HG02943 (cell line): Measurements from ENCODE around the gene CSKMT.

Experiments
- ATAC-seq: cut with Tn5 transposase; IDR thresholded peaks from one replicate; pipeline ENCODE4 v1.9.1; 2021; ENCODE audit warnings: mild to moderate bottlenecking, low read depth, moderate library complexity; ENCODE audit not compliant: unreplicated experiment

Gene CSKMT

DNA sequence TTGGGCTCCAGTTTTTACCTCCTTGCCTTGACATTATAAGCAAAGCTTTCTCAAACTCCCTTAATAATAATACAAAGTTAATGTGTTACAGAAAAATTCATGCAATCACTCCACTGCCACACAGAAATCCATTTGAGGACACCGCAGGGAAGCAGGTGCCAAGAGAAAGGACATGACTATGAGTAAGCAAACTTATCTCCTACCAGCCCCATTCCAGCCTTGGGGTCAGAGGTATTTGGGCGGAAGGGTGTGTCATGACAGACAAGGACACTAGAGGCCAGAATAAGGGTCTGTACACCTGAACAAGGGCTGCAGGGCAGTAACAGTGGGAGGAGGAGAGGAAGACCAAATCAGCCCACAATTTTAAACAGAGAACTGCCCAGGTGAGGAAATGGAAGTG, 48.2 kb downstream of the CSKMT start:
- ATAC-seq, result no peak

DNA sequence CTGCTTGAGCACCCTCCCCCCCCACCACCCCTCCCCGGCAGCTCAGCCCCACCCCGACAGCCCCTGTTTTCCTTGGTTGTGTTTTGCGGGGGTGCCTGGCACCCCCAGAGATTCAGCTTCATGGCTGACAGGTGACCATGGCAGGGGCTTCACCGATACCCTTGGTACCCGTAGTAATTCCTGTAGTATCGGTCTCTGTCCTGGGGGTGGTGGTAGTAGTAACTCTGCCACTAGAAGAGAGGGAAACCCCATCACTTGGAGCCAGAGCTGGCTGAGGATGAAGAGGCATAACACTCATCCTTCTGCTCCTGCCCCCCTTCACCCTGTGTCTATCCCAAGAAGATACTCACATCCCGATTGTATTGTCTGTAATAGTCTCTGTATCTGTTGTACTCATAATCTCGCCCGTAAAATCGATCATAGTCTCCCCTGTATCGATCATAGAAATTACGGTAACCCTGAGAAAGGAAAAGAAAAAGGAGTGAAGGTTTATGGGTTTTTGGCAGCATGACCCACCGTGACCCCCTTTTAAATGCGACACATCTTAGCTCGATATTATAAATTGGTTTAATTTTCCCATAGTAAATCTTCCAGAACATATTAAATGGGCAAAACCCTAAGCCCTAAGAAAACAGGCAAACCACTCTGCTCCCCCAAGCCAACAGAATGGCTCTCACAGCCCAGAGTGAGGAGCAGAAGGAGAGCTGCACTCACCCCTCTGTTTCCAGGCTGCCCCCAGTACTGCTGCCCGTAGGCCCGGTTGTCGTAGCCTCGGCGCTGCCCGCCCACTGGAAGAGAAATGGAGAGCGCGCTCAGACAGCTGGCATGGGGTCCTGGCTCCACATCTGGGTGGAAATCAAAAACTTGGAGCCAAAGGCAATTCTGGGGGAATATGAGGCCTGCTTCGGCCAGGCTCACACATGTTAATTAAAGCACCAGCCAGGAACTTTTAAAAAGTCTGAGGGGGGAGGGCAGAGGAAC, 50.3 kb downstream of the CSKMT start:
- ATAC-seq, result no peak

DNA sequence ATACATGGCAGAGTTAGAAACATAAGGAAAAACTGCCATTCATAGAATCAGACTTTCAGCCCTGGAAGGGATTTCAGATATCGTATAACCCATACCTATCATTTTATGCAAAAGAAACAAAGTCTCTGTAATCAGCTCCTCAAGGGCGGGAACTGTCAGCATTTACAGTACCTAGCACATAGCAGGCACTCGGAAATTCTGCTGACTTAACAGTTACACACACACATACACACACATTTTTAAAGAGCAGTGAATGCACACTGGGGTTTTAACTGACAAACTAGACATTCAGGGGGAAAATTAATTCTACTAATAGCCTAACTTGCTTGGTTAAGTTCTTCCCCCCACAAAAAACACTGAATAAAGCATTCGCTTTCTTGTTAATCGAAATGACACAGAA, 51.1 kb downstream of the CSKMT start:
- no peak for ATAC-seq

DNA sequence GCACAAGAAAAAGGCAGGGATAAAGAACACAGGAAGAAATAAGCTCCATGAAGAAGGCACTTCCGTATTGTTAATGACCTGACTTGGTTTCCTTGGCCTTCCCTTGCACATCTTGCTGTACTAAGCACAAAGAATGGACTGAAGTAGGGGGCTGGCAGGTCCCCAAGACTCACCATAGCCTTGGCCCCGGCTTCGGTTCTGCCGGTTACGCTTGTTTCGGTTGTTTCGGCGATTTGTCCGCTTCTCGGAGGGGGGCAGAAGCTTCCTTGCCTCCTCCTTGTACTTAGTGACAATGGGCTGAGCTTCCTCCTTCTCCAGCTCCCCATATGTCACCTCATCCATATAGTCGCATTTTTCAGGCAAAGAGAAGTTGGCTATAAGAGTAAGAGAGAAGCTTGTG, 51.7 kb downstream of the CSKMT start:
- ATAC-seq, result no peak
